Midbrain (tissue), 1 donor: ENCODE data around the gene STRN4.
A peak's percentile ranks its signal among the peaks of the same experiment; 100 is the strongest.

Source experiments
- DNase-seq: peaks from one replicate; lab custom pipeline; 2025; lab: John Stamatoyannopoulos, UW

STRN4 gene

GRCh38 chr19:46745030-46745429, 1.2 kb downstream of the STRN4 start:
- no peak for DNase-seq

DNA sequence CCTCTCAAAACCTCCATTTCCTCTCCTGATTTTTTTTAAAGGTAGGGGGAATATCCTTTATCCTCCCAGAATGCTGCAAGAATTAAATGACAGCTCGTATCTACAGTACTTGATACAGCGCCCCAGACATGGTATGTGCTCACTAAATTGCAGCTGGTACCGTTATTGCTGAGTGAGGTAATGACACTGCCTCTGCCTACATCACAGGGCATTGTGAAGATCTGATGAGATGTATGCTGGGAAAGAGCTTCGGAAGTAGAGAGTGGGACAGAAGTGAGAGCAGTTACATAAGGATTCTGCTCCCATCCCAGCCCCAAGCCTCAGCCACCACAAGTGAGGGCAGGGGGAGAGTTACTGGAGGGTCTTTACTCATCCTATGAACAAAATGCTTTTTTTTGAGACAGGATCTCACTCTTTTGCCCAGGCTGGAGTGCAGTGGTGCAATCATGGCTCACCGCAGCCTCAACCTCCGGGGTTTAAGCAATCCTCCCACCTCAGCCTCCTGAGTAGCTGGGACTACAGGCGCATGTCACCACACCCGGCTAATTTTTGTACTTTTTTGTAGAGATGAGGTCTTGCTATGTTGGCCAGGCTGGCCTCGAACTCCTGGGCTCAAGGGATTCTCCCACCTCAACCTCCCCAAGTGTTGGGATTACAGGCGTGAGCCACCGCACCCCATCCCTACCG, 2.1 kb downstream of the STRN4 start:
- no peak for DNase-seq

DNA sequence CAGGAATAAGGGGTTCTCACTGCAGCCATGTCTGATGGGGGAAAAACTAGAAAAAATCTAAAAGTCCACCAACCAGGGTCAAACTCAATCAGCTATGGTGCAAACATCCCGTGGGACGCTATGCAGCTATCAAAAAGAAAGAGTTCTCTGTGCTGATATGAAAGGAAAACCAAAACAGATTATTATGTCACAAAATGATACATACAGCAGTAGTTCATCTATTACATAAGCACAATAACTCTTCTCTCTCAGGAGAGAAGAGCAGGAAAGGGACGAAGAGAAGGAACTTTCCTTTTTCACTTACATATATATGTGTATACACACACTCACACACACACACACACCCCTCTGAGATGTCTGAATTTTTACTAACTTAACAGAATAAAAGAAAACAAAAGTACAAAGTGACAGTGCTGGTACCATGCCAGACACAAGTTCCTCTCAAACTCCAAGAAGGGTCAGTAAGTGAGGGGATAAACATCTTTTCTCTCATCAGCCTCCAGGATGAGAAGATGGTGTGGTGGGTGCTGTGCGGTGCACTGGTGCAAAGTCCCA, 3.2 kb downstream of the STRN4 start:
- no peak for DNase-seq

GRCh38 chr19:46741447-46741846, 4.8 kb downstream of the STRN4 start:
- DNase-seq = no peak

DNA sequence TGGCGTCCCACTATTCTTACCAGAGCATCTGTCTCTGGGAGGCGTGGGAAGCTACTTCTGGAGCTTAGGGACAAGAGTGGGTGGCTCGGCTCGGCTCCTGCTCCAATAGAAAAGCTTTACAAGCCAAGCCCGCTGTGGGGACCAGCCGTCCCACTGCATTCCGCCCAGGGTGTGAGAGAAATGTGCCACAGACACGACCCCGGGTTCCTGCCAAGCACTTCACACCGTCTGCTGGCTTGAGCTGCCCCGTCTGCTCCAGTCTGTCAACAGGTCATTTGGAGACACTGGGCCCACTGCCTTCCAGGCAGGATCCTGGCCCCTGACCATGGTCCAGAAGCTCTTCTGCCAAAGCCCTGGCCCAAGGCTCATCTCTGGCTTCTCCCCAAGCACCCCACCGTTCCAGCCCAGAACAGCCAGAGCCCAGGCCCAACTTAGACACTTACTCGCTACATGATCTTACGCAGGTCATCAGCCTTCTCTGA, 6.9 kb downstream of the STRN4 start:
- peak; percentile 29 for DNase-seq

GRCh38 chr19:46737761-46738171, 8.5 kb downstream of the STRN4 start:
- no peak for DNase-seq

- no peak for DNase-seq
Measured at GRCh38 chr19:46737298-46737654, 9.0 kb downstream of the STRN4 start.

- DNase-seq = no peak
Measured at GRCh38 chr19:46736531-46737297, 9.5 kb downstream of the STRN4 start.

DNA sequence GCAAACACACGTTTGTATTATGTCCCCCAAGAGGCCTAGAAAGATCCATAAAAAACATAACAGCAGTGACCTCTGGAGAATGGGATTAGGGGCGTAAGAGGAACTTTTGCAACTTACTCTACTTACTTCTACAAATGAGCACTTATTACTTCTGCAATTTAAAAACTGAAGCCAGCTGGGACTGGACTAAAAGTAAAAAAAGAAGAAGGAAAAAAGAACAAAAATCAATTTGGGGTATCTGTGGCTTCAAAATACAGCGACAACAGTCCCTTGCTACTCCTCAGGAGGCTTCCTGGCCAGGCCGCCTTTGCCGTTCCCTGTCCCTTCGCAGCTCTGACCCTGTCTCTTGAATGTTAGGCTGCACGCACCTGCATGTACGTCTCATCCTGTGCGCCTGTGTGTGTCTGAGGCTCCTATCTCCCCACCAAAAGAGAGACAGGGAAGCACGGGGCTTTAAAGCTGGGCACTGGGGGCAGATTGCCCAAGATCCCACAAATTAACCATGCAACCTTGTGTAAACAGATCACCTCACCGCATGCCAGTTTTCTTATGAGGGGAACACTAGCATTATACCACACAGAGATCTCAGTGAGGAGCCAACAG, 12.5 kb downstream of the STRN4 start:
- no peak for DNase-seq

GRCh38 chr19:46732966-46733689, 13.1 kb downstream of the STRN4 start:
- DNase-seq = no peak

DNA sequence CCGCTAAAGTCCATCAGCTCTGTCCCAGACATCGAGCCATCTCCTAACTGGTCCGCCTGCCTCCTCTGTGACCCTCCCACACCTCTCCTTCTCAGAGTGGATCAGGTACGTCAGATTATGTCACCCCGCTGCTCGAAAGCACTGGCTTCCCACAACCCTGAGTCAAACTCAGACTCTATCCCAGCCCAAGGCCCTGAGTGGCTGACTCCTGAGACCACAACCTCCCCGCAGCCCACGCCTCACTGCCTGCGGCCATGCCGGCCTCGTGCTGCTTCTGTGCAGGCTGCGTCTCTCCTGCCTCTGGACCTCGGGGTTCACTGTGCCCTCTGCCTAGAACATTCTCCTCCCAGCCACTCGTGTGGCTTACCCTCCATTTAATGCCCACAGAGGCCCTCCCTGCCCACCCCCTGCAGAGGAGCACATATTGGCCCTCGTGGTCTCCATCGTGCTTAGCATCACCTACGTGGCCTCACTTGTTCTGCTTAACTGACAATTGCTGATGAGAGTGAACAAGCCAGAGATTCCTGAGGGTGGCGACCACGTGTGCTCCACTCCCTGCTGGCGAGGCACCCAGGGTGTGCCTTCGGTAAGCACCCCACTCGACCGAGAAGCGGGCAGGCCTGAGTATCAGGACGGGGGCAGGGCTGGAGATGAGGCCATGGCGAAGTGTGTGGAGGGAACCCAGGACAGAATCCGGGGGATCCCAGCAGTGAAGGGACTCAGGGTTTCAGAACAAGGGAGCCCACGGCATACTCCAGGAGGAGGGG, 13.9 kb downstream of the STRN4 start:
- DNase-seq = no peak

- DNase-seq = no peak
Measured at GRCh38 chr19:46731584-46731983, 14.7 kb downstream of the STRN4 start.

DNA sequence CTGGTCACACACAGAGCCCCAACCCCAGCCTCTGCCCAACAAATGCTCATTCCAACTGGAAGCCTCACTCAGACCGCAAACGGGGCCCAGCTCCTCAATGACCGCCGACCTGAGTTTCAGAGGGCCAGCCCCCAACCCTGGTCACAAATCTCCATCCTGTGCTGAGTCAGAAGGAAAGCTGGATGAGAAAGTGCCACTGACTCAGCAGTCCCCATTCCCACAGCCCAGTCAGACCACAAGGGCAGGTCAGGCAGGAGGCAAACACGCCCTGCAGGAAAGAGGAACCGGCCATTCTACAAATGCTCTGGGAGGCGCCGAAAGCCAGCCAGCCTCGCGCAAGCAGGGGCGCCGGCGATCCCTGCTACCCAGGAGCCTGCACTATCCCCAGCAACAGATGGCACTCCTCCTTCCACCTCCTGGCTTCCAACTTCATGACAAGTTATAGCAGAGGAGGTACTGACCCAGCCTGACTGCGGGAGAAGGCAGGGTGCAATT, 15.2 kb downstream of the STRN4 start:
- no peak for DNase-seq

DNA sequence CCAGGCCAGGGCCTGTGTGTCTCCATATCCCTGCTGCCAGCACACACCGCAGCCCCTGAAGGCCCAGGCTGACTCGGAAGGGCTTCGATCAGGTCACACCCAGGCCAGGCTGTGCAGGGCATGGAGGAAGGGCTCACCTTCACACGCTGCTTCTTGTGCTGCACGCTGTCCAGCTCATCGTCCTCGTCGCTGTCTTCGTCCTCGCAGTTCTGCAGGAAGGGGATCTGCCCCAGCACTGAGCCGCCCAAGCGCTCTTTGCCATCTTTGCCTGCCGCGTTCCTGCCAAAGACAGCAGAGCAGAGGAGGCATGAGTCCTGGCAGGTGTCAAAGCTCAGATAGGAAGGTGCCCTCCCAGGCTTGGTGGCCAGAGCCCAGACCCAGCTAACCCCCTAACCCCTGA, 15.7 kb downstream of the STRN4 start:
- DNase-seq = no peak

DNA sequence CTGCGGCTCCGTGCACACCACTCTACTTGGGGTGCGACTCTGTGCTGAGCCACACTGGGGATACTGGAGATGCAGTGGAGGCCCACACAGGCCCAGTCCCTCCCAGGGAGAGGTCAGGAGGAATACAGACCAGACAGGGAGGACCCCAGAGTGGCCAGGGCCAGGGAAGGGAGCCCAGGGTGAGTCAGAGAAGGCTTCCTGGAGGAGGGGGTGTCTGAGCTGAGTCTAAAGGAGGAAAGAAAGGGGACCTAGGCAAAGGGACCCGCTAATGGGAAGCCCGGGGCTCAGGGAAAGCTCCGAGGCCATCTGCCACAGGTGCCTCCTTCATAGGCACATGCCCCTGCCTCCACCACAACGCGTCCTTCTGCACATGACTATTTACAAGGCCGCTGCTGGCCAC, 16.1 kb downstream of the STRN4 start:
- DNase-seq = no peak

DNA sequence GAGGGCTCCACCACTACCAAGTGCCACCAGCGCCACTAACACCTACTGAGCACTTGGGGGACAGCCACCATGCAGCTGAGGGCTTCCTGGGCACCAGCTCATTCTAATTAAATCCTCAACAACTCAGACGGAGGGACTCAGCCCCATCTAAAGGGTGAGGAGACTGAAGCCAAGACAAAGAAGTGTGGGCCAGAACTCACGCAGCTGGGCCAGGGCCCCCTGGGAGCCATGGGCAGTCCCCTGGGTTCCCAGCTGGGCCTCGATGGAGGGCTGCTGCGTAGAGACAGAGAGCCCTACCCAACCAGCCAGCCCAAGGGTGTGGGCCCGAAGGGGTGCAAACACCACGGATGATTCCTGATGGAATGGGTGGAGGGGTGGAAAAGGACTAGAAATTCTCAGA, 16.6 kb downstream of the STRN4 start:
- no peak for DNase-seq

DNA sequence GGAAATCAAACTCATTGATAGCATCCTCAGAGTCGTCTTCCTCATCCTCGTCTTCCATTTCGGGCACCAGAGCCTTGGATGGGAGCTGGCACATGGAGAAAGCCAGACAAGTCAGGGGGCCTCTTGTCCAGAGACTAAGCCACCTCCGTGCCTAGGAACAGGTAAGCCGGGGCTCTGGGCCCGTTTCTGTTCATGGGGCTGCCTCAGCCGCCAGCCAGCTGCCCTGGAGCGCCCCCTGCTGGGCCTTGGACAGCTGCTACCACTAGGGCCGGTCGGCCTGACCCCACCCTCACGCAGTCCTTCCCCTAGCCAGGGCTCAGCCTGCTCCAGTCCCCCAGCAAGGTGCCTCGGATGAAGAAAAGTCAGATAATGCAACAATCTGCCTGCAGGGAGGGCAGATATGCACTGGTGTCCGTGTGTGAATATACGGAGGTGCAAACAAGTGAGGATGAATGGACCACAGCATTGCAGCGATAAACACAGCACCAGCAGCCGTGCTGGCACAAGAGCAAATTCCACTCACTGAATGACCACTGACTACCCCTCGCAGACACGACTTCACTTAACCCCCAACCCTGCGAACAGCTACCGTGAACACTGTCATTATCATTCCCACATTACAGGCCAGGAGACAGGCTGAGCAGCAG, 17.4 kb downstream of the STRN4 start:
- DNase-seq = peak; percentile 38

- DNase-seq = no peak
Measured at GRCh38 chr19:46728208-46728607, 18.0 kb downstream of the STRN4 start.

GRCh38 chr19:46727757-46728156, 18.5 kb downstream of the STRN4 start:
- no peak for DNase-seq

GRCh38 chr19:46726971-46727501, 19.2 kb downstream of the STRN4 start:
- no peak for DNase-seq
